ENCODE measurements around the gene MSANTD2. TPM values are rescaled to one million over a fixed set of nuclear protein-coding genes. Genes with fewer than 3 reads are reported as not detected.

MSANTD2 gene
- total RNA-seq, 3 donors from 2014 or later, result 10.9 to 34.2 (median 27.2) TPM

GRCh38 chr11:124743050-124743449, 57.2 kb downstream of the MSANTD2 start:
- intact Hi-C loops (cut with DNase I; ENCODE audit: low total_unique reads), result no loop called here
- Histone ChIP-seq H3K27ac (no peak overlapping the region), H3K36me3 (no peaks in the 10 kb centered on the region), H3K27me3 (peaks cover 0 to 6% of the 10 kb centered on the region in 2 donors), H3K4me1 (peaks cover 0 to 9% of the 10 kb centered on the region in 2 donors), H3K9me3 (no peaks in the 10 kb centered on the region), H3K4me3 (no peak overlapping the region)
- DNase-seq (ENCODE audit: low spot score in 2 of 2), result no peak
- no peak for TF ChIP-seq POLR2A (IDR thresholded peaks at IDR 0.05)
- no peak for TF ChIP-seq CTCF (IDR thresholded peaks at IDR 0.05)
- no peak for TF ChIP-seq POLR2AphosphoS5 (IDR thresholded peaks at IDR 0.05)

GRCh38 chr11:124742555-124742954, 57.7 kb downstream of the MSANTD2 start:
- H3K4me3 ChIP-seq, result no peak overlapping the region
- no peak overlapping the region for H3K27ac ChIP-seq
- H3K4me1 ChIP-seq, result peaks cover 0 to 9% of the 10 kb centered on the region in 2 donors
- no peaks in the 10 kb centered on the region for H3K9me3 ChIP-seq
- peaks cover 0 to 6% of the 10 kb centered on the region in 2 donors for H3K27me3 ChIP-seq
- TF ChIP-seq POLR2A (IDR thresholded peaks at IDR 0.05), result no peak
- TF ChIP-seq CTCF (IDR thresholded peaks at IDR 0.05), result no peak
- intact Hi-C loops (cut with DNase I; ENCODE audit: low total_unique reads), result no loop called here
- no peaks in the 10 kb centered on the region for H3K36me3 ChIP-seq
- DNase-seq (ENCODE audit: low spot score in 2 of 2), result no peak

DNA sequence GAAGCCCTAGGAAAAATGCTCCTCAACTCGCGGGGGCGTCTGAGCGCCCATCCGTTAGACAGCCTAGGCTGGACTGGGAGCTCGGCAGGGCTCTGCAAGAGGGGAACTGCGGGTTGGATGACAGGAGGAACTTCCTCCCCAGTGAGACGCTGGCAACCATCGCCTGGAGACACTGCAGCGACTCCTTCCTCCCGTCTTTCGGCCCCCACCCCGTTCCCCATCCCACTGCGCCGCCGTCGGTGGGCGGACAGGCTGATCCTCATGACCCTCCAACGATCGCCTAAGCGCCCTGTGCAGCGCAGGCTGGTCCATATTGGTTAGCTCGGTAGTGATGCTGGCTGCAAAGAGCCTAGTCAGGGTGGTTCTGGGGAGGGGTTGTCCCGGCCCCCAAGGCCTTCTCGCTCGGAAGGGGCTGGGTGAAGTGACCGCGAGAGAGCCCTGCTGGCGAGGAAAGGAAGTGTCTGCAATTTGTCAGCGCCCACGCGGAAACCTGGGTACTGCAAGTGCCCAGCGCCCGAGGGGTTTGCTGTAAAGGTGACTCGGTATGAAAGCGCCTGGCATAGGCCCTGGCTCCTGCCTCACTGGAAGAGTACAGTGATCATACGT, 59.8 kb downstream of the MSANTD2 start:
- H3K4me3 ChIP-seq, result peak overlapping the region; percentile 49 to 79 (median 63)
- peak overlapping the region in 1 of 2 donors; percentile 26 for H3K27ac ChIP-seq
- no peaks in the 10 kb centered on the region for H3K36me3 ChIP-seq
- H3K4me1 ChIP-seq, result peaks cover 0 to 9% of the 10 kb centered on the region in 2 donors
- peaks cover 0 to 5% of the 10 kb centered on the region in 2 donors for H3K27me3 ChIP-seq
- TF ChIP-seq POLR2A (IDR thresholded peaks at IDR 0.05), result no peak
- peak in 2 of 3 donors; percentile 56 to 65 for TF ChIP-seq CTCF (IDR thresholded peaks at IDR 0.05)
- DNase-seq (ENCODE audit: low spot score in 2 of 2), result peak; percentile 49 to 76
- intact Hi-C loops (cut with DNase I; ENCODE audit: low total_unique reads), result no loop called here
- no peaks in the 10 kb centered on the region for H3K9me3 ChIP-seq

- Histone ChIP-seq H3K27ac (peak within 1 kb of the TSS in 1 of 2 donors; percentile 26), H3K4me1 (peaks cover 0 to 9% of the 10 kb centered on the region in 2 donors)
- intact Hi-C loops (cut with DNase I; ENCODE audit: low total_unique reads), result no loop called here
Measured at GRCh38 chr11:124739479-124740276, 60.5 kb downstream of the MSANTD2 start, which contains the start of gene NRGN. TSS of gene NRGN (plus strand) at chr11:124739942. CDS start at chr11:124740085, 143 bp downstream.

More at GRCh38 chr11:124739479-124740276, 60.5 kb downstream of the MSANTD2 start, which contains the start of gene NRGN:
- H3K9me3 ChIP-seq, result no peaks in the 10 kb centered on the region
- H3K27me3 ChIP-seq, result no peaks in the 10 kb centered on the region
- peak within 1 kb of the TSS; percentile 49 to 79 (median 63) for H3K4me3 ChIP-seq
- TF ChIP-seq POLR2AphosphoS5 (IDR thresholded peaks at IDR 0.05) (no peak), CTCF (IDR thresholded peaks at IDR 0.05) (no peak), POLR2A (IDR thresholded peaks at IDR 0.05) (no peak)
- DNase-seq (ENCODE audit: low spot score in 2 of 2), result peak; percentile 86 to 92
- no peaks in the 10 kb centered on the region for H3K36me3 ChIP-seq

Data from breast epithelium (tissue), 4 donors.